DND-41 (cell line): Measurements from ENCODE around the gene C1orf141.

Experiments used
- ATAC-seq: fragments of 200-7000 bp; cut with Tn5 transposase; 3 replicates; pipeline ENCODE4 v1.9.1; 2021; ENCODE audit warnings: low read depth; ENCODE audit not compliant: insufficient read depth
- DNase-seq: peaks from one replicate; pipeline ENCODE4 v3.0.0-alpha.2; 2020
- H2AFZ ChIP-seq: 2 replicates; pipeline ENCODE4 v1.6.0; 2012; ENCODE audit warnings: low read depth, low read length
- H3K27ac ChIP-seq: 2 replicates; pipeline ENCODE4 v1.5.1; 2012; ENCODE audit warnings: low read length, inconsistent platforms
- H3K27me3 ChIP-seq: fragments of 200-600 bp; sonication (generic); 2 replicates; pipeline ENCODE4 v1.6.0; 2012; ENCODE audit warnings: low read length, mild to moderate bottlenecking, inconsistent platforms; ENCODE audit not compliant: insufficient read depth, poor library complexity
- H3K36me3 ChIP-seq: 2 replicates; pipeline ENCODE4 v1.5.1; 2012; ENCODE audit warnings: low read length, inconsistent platforms; ENCODE audit not compliant: insufficient read depth
- H3K4me1 ChIP-seq: 2 replicates; pipeline ENCODE4 v1.5.1; 2012; ENCODE audit warnings: mild to moderate bottlenecking, low read length; ENCODE audit not compliant: insufficient read depth
- H3K4me2 ChIP-seq: 2 replicates; pipeline ENCODE4 v1.6.0; 2012; ENCODE audit warnings: mild to moderate bottlenecking, moderate library complexity, low read length, inconsistent platforms; ENCODE audit not compliant: insufficient read depth
- H3K4me3 ChIP-seq, 2 experiments: fragments of 200-600 bp in 1 of 2; shearing (Covaris generic) in 1 of 2; 2 replicates each; pipeline ENCODE4 v1.5.1; 2012 to 2016; ENCODE audit warnings: inconsistent platforms in 2 of 2, low read length in 2 of 2, mild to moderate bottlenecking in 2 of 2, low read depth in 1 of 2, moderate library complexity in 1 of 2
- H3K79me2 ChIP-seq: 2 replicates; pipeline ENCODE4 v1.6.0; 2012; ENCODE audit warnings: low read length, inconsistent platforms; ENCODE audit not compliant: insufficient read depth
- H3K9ac ChIP-seq: 2 replicates; pipeline ENCODE4 v1.6.0; 2012; ENCODE audit warnings: low read depth, mild to moderate bottlenecking, inconsistent platforms, low read length, moderate library complexity
- H3K9me3 ChIP-seq: 2 replicates; pipeline ENCODE4 v1.5.1; 2012; ENCODE audit warnings: low read length, moderate library complexity, mild to moderate bottlenecking, inconsistent platforms; ENCODE audit not compliant: insufficient read depth, severe bottlenecking
- H4K20me1 ChIP-seq: 2 replicates; pipeline ENCODE4 v1.6.0; 2012; ENCODE audit warnings: low read length; ENCODE audit not compliant: insufficient read depth
- CTCF ChIP-seq: IDR thresholded peaks from 2 replicates; pipeline ENCODE4 v1.5.1; 2012; ENCODE audit warnings: borderline replicate concordance, low read length, moderate library complexity, mild to moderate bottlenecking; ENCODE audit not compliant: poor library complexity, severe bottlenecking; ENCODE audit errors: extremely low read depth
- EZH2 ChIP-seq: IDR thresholded peaks from 3 replicates; pipeline ENCODE4 v1.6.1; 2012; ENCODE audit warnings: borderline replicate concordance, low read depth, mild to moderate bottlenecking, moderate library complexity, low read length, inconsistent platforms; ENCODE audit not compliant: severe bottlenecking

The C1orf141 gene

GRCh38 chr1:67097305-67097704 lies 37.5 kb downstream of the C1orf141 start:
- TF ChIP-seq CTCF (no peak), EZH2 (no peak)
- H3K9ac ChIP-seq: no peak overlapping the region
- no peaks in the 10 kb centered on the region for H3K79me2 ChIP-seq
- H3K9me3 ChIP-seq: no peaks in the 10 kb centered on the region
- H3K4me1 ChIP-seq: no peaks in the 10 kb centered on the region
- no peaks in the 10 kb centered on the region for H4K20me1 ChIP-seq
- ATAC-seq (no peak), DNase-seq (no peak)
- no peaks in the 10 kb centered on the region for H3K36me3 ChIP-seq
- no peak overlapping the region for H2AFZ ChIP-seq
- H3K4me3 ChIP-seq: no peak overlapping the region
- peaks cover 4% of the 10 kb centered on the region for H3K27me3 ChIP-seq
- H3K27ac ChIP-seq: no peak overlapping the region
- no peak overlapping the region for H3K4me2 ChIP-seq

GRCh38 chr1:67094191-67094590 lies 40.6 kb downstream of the C1orf141 start:
- peaks cover 4% of the 10 kb centered on the region for H3K27me3 ChIP-seq
- H3K9me3 ChIP-seq: no peaks in the 10 kb centered on the region
- DNase-seq (no peak), ATAC-seq (no peak)
- no peak overlapping the region for H3K9ac ChIP-seq
- no peak overlapping the region for H3K27ac ChIP-seq
- no peak overlapping the region for H2AFZ ChIP-seq
- H3K4me1 ChIP-seq: no peaks in the 10 kb centered on the region
- TF ChIP-seq CTCF (no peak), EZH2 (no peak)
- no peaks in the 10 kb centered on the region for H3K79me2 ChIP-seq
- H3K36me3 ChIP-seq: no peaks in the 10 kb centered on the region
- no peaks in the 10 kb centered on the region for H4K20me1 ChIP-seq
- no peak overlapping the region for H3K4me3 ChIP-seq
- H3K4me2 ChIP-seq: no peak overlapping the region

GRCh38 chr1:67089685-67090208 lies 45.0 kb downstream of the C1orf141 start:
- no peaks in the 10 kb centered on the region for H3K4me1 ChIP-seq
- no peaks in the 10 kb centered on the region for H4K20me1 ChIP-seq
- H3K9ac ChIP-seq: no peak overlapping the region
- H2AFZ ChIP-seq: no peak overlapping the region
- peaks cover 4% of the 10 kb centered on the region for H3K27me3 ChIP-seq
- no peak overlapping the region for H3K4me2 ChIP-seq
- TF ChIP-seq EZH2: no peak
- TF ChIP-seq CTCF: no peak
- DNase-seq (no peak), ATAC-seq (no peak)
- no peak overlapping the region for H3K4me3 ChIP-seq
- H3K9me3 ChIP-seq: no peaks in the 10 kb centered on the region
- H3K27ac ChIP-seq: no peak overlapping the region
- no peaks in the 10 kb centered on the region for H3K79me2 ChIP-seq
- H3K36me3 ChIP-seq: no peaks in the 10 kb centered on the region

GRCh38 chr1:67088440-67088839 lies 46.3 kb downstream of the C1orf141 start:
- no peak overlapping the region for H2AFZ ChIP-seq
- no peak overlapping the region for H3K4me2 ChIP-seq
- no peak for TF ChIP-seq CTCF
- TF ChIP-seq EZH2: no peak
- no peaks in the 10 kb centered on the region for H3K27me3 ChIP-seq
- H4K20me1 ChIP-seq: no peaks in the 10 kb centered on the region
- no peak overlapping the region for H3K4me3 ChIP-seq
- no peak for DNase-seq
- no peaks in the 10 kb centered on the region for H3K79me2 ChIP-seq
- H3K9me3 ChIP-seq: no peaks in the 10 kb centered on the region
- no peak overlapping the region for H3K27ac ChIP-seq
- H3K9ac ChIP-seq: no peak overlapping the region
- H3K36me3 ChIP-seq: no peaks in the 10 kb centered on the region
- ATAC-seq: no peak
- no peaks in the 10 kb centered on the region for H3K4me1 ChIP-seq
